Measurements from ENCODE around the gene DZIP1.
"Not testable (repeated sequence)": the region's sequence is repeated elsewhere in the genome, so short reads cannot be mapped to it uniquely, and the experiment has no call there.

The DZIP1 gene

GRCh38 chr13:95593462-95593861, 51.0 kb downstream of the DZIP1 start:
- DNase-seq: no peak

GRCh38 chr13:95588721-95589120, 55.8 kb downstream of the DZIP1 start:
- no peak for DNase-seq

GRCh38 chr13:95588134-95588533, 56.4 kb downstream of the DZIP1 start:
- DNase-seq: no peak

GRCh38 chr13:95585867-95586266, 58.6 kb downstream of the DZIP1 start:
- DNase-seq: no peak

DNA sequence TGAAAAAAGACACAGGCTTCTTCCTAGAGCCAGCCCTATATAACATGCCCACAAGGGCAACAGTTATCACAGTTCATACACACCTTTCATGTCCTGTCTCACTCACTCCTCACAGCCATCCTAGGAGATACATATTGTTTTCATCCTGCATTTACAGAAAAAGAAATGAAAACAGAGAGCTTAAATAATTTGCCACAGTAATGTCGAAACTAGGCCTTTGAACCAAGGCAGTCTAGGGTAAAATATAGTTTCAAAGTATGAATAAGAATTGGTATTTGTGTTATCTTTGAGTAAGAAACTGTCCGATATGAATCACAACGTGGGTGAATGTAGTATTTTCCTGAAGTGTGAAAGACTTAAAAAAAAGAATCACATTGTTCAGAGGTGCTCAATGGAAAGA, 65.2 kb downstream of the DZIP1 start:
- no peak for DNase-seq

- no peak for DNase-seq
These were observed 71.3 kb downstream of the DZIP1 start for GRCh38 chr13:95573221-95573620.

DNA sequence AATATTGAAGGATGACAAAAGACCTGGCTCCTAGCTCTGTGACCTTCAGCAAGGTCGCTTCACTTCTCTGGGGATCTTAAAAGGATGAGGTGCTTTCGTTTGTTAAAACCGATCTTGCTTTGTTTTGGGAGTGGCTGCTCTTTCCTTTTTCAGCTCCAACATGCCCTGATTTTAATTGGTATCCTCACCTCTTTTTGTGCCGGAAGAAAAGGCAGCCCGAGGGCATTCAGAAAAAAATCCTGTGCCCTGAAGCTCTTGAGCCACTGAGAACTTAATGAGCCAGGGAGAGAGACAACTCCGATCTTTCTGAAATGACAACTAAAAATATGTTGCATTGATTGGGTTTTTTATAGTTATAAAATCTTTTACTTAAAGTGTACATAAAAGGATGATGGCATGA, 72.6 kb downstream of the DZIP1 start:
- DNase-seq: no peak

DNA sequence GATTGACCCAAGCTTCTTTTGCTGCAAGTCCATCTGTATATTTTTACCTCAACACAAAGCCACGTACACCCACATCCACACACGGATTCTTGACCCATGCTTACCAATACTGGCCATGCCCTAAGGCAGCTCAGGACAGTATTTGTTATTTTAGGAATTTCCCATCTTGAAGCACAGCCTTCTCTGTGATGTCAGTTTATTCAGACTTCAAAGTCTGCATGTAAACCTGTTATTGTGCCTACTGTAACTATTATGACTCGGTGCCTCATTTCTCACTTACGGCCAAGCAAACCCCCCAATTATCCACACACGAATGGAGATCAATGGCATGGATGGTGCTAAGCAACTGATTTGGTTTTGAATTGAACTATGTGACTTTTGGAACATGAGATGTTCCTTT, 74.5 kb downstream of the DZIP1 start:
- DNase-seq: no peak

DNA sequence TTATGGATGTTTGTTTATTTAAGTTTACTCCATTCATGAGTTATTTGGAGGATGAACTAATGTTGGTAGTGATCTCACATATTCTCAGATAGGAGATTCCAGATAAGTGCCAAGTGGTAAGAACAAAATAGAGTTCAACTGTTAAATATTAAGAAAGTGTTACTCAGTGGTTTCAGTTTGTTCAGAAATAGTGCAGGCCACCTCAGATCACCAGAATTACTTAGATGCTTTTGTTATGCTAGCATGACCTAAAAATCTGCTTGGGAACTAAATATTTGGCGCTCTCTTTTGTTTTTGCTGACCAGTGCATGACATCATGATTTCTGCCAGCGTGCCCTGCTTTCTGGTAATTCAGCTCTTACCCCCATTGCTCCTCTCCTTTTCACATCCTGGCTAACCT, 76.4 kb downstream of the DZIP1 start:
- DNase-seq: no peak

GRCh38 chr13:95565758-95566157, 78.7 kb downstream of the DZIP1 start:
- DNase-seq: not testable (repeated sequence)

DNA sequence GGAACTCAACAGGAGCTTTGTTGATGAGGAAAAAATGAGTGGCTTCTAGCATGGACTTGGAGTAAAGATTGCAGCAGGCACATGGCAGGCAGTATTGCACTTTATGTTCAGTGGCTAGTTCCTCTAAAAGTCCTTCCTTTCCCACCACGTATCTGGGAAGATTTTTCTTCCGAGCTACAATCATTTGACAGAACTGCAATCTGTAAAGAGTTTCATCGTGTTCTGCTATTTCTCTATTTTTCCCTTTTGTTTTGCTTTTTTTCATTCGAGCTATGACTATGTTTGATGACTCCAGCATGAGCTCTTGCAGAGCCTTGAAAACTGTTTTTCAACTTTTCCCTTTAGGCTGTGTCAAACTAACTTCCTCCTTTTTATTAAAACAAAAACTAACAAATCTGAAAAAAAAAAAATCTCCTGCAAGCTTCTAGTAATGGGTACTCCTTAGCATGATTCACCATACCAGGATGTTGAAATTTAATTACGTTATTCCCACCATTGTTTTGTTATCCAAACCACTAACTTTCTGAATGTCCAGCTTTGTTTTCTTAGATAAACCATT, 79.7 kb downstream of the DZIP1 start:
- DNase-seq: no peak

- no peak for DNase-seq
These were observed 80.4 kb downstream of the DZIP1 start for GRCh38 chr13:95564091-95564490.

DNA sequence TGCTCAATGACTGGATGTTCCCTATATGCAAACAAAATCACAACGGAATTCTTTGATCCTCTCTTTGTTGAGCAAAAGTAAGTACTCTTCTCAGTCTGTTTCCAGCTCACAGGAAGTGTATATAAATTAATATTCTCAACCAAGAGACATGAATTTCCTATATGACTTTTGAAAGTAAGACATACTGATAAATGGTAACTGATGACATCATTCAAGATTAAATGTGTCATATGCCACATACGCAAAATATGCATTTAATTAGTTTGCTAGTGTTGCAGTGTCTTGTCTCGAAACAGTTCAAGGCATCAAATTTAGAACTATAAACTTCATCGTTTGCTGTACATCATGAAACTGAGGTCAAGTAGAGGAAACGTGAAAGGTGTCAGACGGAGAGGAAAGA, 84.1 kb downstream of the DZIP1 start:
- no peak for DNase-seq

DNA sequence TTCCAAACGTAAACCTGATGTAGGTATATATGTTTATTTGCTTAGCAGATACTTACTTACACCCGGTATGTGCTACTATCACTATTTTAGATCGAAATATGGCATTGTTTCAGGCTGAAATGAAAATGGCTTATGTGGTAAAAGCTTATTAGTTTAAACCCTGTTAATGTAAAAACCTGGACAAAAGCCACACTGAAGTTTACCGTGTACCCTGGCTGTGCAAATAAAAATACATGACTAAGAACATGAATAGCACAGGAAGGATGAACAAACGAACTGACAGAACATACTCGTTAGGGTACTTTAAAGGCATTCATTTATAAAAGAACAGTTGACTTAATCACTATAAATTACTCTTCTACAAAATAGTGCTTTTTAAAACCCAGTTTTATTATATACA, 85.4 kb downstream of the DZIP1 start:
- DNase-seq: no peak

DNA sequence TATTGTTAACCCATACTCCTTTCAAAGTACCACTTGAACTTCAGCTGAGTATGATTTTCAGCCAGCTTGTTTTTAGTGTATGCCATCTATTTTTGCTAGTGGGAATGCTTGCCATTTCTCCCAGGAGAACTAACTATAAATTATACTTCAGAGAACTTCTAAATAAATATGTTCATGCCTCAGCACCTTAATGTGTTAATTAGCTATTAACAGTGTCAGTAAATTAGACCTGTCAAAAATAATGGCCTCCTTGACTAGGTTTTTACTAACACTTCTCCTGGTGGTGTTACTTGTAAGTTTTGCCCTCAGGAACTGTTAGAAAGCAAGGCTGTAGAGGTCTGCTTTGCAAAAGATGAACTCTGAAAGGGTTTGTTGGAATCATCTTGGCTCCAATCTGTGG, 87.5 kb downstream of the DZIP1 start:
- no peak for DNase-seq

DNA sequence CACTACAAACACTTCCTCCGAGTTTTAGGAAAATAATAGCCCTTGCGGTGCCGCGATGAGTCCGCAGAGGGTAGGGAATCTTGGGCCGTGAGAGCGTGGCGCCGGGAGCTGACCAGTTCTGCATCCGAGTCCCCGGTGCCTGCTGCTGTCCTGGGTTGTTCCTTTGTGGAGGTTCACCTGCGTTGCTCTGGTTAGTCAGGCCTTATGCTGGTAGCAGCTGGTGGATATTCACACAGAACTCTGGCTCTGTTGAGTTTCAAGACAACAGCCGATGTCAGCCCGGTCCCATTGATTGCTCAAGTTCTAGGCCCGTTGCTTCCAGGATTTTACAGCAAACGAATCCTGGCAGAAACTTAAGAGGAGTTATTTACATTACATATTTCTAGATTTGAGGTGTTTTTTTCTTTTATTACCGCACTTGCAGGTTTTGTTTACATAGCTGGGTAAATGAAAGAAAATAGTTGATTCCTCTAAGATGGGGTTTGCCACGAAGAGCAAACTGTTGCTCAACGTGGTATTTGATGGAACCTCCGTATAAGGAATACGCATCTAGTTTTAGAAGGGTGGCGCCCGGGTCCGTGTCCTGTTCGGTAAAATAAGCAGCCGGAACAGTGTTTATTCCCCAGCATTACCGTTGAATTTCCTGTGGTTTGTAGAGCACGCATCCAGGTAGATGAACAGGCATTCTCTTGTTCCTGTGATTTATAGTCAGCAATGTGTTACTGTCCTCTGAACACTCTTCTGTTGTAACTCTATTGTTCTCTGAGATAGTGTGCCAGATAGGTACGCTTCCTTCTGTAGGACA, 90.7 kb downstream of the DZIP1 start:
- no peak for DNase-seq

DNA sequence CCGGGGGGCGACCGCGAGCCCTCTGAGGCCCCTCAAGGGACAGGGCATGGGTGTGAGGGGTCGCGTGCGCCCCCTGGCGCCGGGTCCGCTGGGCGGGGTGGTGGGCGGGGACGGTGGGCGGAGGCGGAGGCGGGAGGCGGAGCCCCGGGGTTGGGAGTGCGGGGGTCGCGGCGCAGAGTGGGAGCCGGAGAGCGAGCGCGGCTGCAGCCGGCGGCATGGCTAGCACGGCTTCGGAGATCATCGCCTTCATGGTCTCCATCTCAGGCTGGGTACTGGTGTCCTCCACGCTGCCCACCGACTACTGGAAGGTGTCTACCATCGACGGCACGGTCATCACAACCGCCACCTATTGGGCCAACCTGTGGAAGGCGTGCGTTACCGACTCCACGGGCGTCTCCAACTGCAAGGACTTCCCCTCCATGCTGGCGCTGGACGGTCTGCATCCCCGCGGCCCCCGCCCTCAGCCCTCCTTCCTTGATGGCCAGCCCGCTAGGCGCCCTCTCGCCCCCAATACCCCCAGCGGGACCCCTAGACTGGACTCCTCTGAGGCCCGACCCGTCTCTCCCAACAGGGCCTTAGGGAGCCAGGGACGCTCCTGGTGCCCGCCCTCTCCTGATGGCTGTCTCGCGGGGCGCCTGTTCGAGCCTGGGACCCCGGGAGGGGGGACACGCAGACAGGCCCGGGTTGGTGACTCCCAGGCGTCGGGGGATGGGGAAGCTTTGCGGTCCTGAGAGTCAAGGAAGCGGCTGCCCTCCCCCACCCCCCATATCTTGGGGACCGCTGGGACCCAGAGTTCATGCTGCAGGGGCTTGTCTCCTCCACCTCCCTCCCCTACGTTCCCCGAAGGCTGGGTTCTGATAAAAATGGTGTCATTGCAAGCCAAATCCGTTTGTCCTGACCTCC, 91.7 kb downstream of the DZIP1 start, which contains the start of gene CLDN10:
CLDN10 (plus strand) TSS at position 182 of the 903 bp plus-strand sequence; CDS start at position 216, 34 bp downstream.
- no peak for DNase-seq

- DNase-seq: no peak
These were observed 92.3 kb downstream of the DZIP1 start for GRCh38 chr13:95552208-95552538.

GRCh38 chr13:95547531-95548167, 96.9 kb downstream of the DZIP1 start:
- DNase-seq: no peak

DNA sequence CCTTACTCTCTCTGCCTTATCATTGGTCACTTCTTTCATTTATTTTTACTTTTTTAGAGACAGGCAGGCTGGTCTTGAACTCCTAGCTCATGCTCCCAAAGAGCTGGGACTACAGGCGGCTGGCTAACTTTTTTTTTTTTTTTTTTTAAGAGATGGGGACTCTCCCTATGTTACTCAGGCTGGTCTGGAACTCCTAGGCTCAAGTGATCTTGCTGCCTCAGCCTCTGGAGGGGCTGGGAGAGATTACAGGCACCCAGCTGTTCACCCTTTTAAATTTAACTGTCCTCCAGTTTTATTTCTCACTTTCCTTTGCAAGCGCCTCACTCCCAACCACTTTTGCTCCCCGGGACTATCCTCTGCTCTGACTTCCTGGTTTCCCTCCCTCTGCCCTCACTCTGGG, 97.6 kb downstream of the DZIP1 start:
- no peak for DNase-seq

- DNase-seq: no peak
These were observed 100.2 kb downstream of the DZIP1 start for GRCh38 chr13:95544293-95544692.

DNA sequence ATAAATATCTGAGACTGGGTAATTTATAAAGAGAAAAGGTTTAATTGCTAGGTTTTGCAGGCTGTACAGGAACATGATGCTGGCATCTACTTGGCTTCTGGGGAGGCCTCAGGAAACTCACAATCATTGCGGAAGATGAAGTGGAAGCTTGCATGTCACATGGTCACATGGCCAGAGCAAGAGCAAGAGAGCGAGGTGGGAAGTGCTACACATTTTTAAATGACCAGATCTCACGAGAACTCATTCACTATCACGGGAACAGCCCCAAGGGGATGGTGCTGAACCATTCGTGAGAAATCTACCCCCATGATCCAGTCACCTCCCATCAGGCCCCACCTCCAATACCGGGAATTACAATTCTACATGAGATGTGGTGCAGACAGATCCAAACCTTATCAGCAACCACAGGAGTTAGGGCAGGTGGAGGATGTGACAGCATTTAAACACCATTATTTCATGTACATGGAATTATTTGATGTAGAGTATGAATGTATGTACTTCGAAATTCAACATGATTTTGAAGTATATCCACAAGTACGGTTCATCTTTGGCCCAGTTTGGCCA, 102.5 kb downstream of the DZIP1 start:
- no peak for DNase-seq

GRCh38 chr13:95541308-95541707, 103.2 kb downstream of the DZIP1 start:
- DNase-seq: no peak

Data from SW 1271 (cell line).